GM12892 (cell line): ENCODE results near the gene PTGFR.

Experiments
- POLR2A ChIP-seq: IDR thresholded peaks from 2 replicates; pipeline ENCODE4 v1.6.1; 2011; ENCODE audit warnings: low read depth, low read length, control low read depth
- POLR2AphosphoS5 ChIP-seq: IDR thresholded peaks from 2 replicates; pipeline ENCODE4 v1.6.1; 2011; ENCODE audit warnings: low read depth, low read length, control low read depth

GRCh38 chr1:78520843-78521242 lies 30.1 kb downstream of the PTGFR start:
- TF ChIP-seq POLR2A (no peak), POLR2AphosphoS5 (no peak)
